ENCODE data around the gene METAP1. TPM values are rescaled to one million over a fixed set of nuclear protein-coding genes. Genes with fewer than 3 reads are reported as not detected.
A peak's percentile ranks its signal among the peaks of the same experiment; 100 is the strongest.
"Not testable (repeated sequence)": the region's sequence is repeated elsewhere in the genome, so short reads cannot be mapped to it uniquely, and the experiment has no call there.

The METAP1 gene
- total RNA-seq, 1 donor from 2014 or later, result 67.4 TPM

DNA sequence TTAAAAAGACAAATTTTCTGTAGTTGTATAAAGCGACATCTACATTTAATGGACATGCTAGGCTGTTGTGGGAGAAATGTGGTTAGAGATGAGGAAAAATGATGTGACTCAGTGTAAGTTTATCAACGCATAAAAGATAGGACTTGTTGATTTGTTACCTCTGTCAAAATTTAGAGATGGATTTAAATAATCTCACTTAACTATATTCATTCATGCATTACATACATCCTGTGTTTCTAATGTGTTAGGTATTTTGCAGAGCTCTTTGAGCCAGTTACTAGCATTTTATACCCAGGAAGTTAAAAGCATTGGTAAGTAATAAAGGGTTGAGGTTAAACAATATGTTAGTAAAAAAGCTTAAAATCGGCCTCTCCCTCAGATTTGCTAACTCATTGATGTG lies 34.3 kb downstream of the METAP1 start:
- intact Hi-C loops (cut with DNase I), result no loop called here
- no peak for ATAC-seq
- no peak for DNase-seq (ENCODE audit: missing footprints)

DNA sequence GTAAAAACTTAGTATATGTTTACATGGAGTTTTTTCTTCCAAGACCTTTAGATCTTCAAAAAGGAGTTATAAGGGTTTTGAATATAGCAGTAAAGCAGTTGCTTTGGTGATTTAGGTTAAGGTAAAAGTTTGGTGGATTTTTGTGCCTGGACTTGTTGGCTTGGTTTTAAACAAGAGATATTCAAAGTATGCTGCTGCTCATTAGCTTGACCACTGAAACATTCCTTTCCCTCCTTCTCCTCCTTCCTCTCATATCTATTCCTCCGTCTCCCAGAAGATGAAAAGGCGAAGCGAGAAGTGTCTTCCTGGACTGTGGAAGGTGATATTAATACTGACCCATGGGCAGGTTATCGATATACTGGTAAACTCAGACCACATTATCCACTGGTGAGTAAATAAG lies 38.4 kb downstream of the METAP1 start:
- no peak for ATAC-seq
- intact Hi-C loops (cut with DNase I), result no loop called here
- DNase-seq (ENCODE audit: missing footprints), result no peak

DNA sequence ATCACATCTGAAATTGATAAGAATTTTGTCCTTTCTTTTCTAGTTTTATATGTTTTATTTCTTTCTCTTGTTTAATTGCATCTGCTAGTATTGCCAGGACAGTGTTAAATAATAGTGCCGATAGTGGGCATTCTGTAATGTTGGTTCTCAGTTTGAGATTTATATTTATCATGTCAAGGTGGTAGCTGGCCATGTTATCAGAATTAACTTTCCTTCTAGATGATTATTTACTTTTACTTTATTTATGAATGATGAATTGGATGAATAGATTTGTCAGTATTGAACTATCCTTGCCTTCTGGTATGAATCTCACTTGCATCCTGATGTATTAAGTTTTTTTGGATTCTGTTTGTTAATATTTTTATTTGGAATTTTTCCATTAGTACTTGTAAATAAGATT lies 42.7 kb downstream of the METAP1 start:
- intact Hi-C loops (cut with DNase I), result no loop called here
- DNase-seq (ENCODE audit: missing footprints), result no peak

DNA sequence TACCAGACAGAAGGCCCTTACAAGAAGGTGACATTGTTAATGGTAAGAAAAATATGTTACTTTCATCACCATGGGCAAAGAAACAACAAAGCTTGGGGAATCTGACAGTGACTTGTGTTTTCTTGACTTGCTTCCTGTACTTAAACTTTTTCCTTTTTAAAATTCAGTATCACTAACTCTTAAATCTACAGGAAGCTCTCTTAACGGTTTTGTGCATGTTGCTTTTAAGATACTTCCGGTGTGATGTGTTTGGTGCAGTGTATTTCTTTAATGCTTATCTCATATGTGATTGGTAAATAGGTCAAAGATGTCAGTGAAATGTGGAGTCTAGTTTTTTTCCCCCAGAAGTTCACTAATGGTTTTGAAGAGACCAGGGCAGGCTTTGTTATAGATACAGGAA lies 47.8 kb downstream of the METAP1 start:
- no peak for ATAC-seq
- intact Hi-C loops (cut with DNase I), result no loop called here
- DNase-seq (ENCODE audit: missing footprints), result no peak

More for the DNA sequence above, 42.7 kb downstream of the METAP1 start:
- no peak for ATAC-seq

DNA sequence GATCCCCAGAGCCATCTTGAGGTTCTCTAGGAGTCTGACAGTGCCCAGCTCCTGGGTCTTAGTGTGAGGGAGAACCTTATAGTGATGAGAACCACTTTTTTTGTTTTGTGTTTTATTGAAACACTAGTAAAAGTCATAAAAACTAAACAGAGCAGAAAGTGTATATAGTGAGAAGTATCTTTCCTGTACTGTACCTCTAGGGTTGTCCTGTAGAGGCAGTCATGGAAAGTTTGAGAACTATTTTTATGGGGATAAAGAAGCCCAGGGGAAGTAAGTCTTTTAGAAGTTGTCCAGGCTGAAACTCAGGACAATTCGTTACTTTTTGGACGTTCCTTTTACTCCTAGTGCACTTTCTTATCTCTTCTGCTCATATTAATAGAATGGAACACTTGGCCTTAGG lies 52.2 kb downstream of the METAP1 start:
- ATAC-seq (no peak), DNase-seq (ENCODE audit: missing footprints) (no peak)
- intact Hi-C loops (cut with DNase I), result no loop called here

DNA sequence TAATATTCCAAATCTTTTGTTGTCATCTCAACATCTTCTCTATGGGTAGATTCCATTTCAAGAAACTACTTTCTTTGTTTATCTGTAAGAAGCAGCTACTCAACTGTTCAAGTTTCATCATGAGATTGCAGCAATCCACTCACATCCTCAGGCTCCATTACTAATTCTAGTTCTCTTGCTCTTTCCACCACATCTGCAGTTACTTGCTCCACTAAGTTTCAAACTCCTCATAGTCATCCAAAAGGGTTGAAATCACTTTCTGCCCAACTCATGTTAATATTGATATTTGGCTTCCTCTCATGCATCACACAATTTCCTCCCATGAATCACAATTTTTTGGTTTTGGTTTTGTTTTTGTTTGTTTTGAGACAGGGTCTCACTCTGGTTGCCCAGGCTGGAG lies 57.4 kb downstream of the METAP1 start:
- ATAC-seq, result no peak
- no peak for DNase-seq (ENCODE audit: missing footprints)
- intact Hi-C loops (cut with DNase I), result no loop called here

DNA sequence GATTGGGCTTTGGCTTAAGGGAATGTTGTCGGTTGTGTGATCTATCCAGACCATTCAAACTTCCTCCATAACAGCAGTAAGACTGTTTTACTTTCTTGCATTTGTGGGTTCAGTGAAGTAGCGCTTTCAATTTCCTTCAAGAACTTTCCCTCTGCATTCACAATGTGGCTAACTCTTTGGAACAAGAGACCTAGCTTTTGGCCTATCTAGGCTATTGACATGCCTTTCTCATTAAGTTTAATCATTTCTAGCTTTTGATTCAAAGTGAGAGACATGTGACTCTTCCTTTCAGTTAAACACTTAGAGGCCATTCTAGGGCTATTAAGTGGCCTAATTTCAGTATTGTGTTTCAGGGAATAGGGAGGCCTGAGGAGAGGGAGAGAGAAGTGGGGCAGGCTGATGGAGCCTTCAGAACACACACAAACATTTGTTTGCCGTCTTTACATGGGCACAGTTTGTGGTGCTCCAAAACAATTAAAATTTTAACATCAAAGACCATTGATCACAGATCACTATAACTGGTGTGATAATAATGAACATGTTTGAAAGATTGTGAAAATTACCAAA lies 59.0 kb downstream of the METAP1 start:
- no peak for ATAC-seq
- intact Hi-C loops (cut with DNase I), result no loop called here
- no peak for DNase-seq (ENCODE audit: missing footprints)

DNA sequence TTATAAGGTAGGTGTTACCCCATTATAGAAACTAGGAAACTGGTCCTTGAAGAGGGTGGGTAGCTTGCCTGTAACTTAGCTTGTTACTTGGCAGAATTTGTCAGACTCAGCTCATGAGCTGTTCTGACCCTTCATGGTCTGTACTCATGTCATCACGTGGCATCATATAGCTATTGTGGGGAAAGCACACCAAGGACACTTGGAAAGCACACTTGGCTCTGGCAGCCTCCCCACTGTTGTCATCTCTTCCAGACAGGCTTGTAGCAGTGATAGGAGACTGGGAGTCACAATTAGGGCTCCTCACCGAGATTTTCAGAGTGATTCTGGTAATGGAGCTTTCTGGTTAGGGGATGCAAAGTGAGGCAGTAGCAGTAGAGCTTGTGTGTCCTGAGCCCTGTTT lies 62.7 kb downstream of the METAP1 start:
- DNase-seq (ENCODE audit: missing footprints) (no peak), ATAC-seq (peak; percentile 67)
- intact Hi-C loops (cut with DNase I), result loop anchor here (5.0 kb wide), 2 partner anchors 46 to 131 kb away; partner anchors contain the start of gene EIF4E

DNA sequence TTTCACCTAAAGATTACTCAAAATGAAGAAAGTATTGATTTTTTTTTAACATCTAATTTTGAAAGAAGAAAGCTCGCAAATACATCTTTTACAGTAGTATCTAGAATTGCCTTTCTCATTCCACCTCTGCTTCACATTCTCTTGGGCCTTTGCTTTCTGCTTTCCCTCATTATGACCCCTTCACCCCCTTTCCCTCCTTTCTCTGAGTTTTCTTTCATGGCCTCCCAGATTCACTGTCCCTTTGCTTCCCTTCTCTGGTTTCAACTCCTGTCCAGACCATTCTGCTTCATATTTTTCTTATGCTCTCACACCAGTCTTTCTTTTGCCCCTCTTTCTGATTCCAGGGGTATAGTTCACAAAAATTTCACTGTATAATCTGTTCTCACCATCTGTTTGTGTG lies 64.0 kb downstream of the METAP1 start:
- no peak for ATAC-seq

DNA sequence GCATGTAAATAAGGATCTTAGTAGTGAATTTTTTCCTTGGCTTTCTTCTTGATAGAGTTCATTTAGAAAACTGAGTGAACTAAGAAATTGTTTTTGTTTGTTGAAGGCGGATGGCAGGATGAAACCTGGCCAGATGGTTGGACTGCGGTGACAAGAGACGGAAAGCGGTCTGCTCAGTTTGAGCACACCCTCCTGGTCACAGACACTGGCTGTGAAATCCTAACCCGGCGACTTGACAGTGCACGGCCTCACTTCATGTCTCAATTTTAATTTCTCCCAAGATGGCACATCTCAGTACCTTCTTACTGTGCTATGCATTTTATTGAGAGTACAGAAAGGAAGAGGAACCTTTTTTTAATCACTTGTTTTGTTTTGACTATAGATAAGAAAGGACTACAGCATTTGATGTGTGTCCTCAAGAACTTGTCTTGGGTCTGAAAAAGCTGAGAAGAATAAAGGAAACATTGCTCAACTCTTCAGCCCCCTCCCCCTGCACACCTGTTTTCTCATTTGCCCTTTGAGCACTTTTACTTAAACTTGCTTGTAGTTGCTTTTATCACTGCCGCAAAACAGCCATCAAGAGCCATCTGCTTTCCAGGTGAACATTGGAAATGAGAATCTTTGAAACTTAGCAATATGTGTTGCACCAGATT lies 65.7 kb downstream of the METAP1 start:
- ATAC-seq (no peak), DNase-seq (ENCODE audit: missing footprints) (no peak)
- intact Hi-C loops (cut with DNase I), result loop anchor here (2.0 kb wide), 1 partner anchor 28 kb away; the partner anchor contains the start of gene ADH5

More for the DNA sequence above, 64.0 kb downstream of the METAP1 start:
- intact Hi-C loops (cut with DNase I), result loop anchor here (5.0 kb wide), 2 partner anchors 47 to 132 kb away; partner anchors contain the start of gene EIF4E
- no peak for DNase-seq (ENCODE audit: missing footprints)

DNA sequence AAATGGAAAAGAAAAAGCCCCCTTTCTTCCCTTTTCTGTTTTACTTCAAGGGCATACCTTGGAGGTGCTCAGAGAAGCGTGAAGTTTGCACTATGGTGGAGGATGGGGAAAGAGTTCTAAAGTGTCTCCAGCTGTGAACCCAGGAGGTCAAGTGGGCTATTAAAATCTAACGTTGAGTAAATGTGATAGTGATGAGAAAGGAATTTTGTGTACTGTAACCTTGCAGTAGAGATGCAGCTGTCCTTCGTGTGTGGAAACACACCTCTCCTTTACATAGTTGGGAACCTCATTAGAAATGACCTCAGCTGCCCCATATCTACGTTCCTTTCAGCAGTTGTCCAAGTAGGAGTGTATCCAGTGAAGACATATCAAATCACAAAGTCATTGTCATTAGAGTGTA lies 66.6 kb downstream of the METAP1 start:
- ATAC-seq (peak; percentile 68), DNase-seq (ENCODE audit: missing footprints) (no peak)
- intact Hi-C loops (cut with DNase I), result no loop called here

DNA sequence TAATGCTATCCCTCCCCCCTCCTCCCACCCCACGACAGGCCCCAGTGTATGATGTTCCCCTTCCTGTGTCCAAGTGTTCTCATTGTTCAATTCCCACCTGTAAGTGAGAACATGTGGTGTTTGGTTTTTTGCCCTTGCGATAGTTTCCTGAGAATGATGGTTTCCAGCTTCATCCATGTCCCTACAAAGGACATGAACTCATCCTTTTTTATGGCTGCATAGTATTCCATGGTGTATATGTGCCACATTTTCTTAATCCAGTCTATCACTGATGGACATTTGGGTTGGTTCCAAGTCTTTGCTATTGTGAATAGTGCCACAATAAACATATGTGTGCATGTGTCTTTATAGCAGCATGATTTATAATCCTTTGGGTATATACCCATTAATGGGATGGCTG lies 70.0 kb downstream of the METAP1 start:
- intact Hi-C loops (cut with DNase I); DNase-seq (ENCODE audit: missing footprints); ATAC-seq: not testable (repeated sequence)

DNA sequence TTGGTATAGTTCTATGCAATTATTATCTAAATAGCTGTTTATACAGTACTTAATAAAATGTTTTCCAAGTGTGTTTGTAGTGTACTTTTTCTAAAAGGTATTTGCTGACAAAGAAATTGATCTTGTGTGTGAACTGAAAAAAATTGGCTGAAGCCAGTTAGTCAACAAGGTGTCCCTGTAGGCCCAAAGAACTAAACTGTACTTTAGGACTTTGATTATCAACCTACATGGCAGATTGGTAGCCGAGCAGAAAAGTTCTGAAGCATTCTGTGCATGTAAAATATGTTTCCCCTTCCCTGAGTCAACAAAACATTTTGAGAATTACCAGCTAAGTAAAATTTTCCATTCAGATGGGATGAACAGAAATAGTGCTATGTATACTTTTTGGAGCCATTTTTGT lies 72.1 kb downstream of the METAP1 start:
- DNase-seq (ENCODE audit: missing footprints) (no peak), ATAC-seq (no peak)
- intact Hi-C loops (cut with DNase I), result no loop called here

DNA sequence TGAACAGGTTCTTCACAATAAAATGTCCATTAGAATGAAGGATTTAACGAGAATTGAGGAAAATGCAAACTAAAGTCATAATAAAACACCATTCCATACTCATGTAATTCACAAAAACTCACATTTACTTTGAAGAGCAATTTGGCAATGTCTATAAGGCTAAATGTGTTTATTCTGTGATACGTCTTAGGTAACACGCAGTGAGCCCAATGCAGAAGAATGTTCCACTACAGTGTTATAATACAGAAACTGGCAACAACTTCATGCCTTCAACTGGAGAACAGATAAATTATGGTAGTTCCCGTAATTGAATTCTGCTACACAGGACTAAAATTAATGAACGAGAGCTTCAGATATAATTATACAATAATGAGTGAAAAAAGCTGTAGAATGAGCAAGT lies 75.6 kb downstream of the METAP1 start:
- no peak for ATAC-seq
- no peak for DNase-seq (ENCODE audit: missing footprints)

DNA sequence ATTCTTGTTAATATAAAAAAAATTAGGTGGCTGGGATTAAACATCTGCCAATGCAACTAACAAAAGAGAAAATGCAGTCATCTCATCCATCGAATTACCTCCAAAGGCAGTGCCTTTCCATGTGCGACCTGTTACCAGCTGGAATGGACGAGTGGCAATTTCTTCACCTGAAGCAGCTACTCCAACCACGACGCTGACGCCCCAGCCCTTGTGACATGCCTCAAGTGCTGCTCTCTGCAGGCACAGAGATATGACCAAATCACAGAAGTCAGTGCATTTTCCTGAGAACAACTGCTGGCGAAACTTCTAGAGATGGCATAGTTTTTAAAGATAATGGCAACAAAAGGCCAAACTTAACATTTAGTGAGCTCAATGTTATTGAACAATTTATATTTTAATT lies 79.3 kb downstream of the METAP1 start:
- ATAC-seq, result no peak
- intact Hi-C loops (cut with DNase I), result no loop called here
- no peak for DNase-seq (ENCODE audit: missing footprints)

More for the DNA sequence above, 75.6 kb downstream of the METAP1 start:
- intact Hi-C loops (cut with DNase I), result no loop called here

DNA sequence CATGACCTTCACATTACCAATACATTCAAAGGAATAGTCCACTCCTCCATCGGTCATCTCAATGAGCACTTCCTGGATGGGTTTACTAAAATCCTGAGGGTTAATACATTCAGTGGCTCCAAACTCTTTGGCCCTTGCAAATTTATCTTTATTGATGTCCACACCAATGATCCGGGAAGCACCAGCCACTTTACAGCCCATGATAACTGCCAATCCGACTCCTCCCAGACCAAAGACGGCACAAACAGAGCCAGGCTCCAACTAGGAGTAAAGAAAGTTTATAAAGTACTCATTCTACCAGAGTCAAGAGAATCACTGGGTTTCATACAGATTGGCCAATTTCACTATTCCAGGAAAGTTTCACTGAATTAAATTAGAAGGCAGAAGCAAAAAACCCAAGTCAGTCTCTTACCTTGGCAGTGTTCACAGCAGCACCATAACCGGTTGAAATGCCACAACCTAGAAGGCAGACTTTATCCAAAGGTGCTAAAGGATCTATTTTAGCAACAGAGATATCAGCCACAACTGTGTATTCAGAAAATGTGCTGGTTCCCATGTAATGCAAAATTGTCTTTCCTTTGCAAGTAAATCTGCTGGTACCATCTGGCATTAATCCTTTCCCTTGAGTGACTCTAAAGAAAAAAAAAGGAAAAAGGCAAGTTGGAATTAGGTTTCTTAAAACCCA lies 80.9 kb downstream of the METAP1 start:
- intact Hi-C loops (cut with DNase I), result no loop called here
- no peak for ATAC-seq
- DNase-seq (ENCODE audit: missing footprints), result no peak

DNA sequence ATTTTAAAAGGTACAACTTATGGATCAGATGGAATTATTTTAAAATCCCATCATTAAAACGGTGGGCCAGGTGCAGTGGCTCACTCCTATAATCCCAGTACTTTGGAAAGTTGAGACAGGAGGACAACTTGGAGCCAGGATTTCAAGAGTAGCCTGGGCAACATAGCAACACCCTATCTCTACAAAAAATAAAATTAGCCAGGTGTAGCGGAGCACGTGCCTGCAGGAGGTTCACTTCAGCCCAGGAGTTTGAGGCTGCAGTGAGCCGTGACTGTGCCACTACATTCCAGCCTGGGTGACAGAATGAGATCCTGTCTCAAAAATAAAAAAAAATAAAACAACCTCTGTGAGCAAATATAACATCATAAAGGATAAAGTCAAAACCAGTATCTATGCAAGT lies 81.7 kb downstream of the METAP1 start:
- intact Hi-C loops (cut with DNase I), result no loop called here
- ATAC-seq, result no peak

DNA sequence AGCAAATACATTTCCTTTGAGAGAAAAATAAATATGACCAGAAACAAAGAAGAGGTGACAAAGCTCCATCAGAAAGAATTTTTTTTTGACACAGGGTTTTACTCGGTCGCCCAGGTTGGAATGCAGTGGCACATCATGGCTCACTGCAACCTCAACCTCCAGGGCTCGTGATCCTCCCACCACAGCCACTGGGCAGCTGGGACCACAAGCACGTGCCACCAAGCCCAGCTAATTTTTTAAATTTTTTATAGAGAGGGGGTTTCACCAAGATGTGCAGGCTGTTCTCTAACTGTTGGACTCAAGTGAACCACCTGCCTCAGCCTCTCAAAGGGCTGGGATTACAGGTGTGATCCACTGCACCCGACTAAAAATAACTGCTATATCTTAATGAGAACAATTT lies 82.8 kb downstream of the METAP1 start:
- DNase-seq (ENCODE audit: missing footprints) (no peak), ATAC-seq (no peak)
- intact Hi-C loops (cut with DNase I), result no loop called here

More for the DNA sequence above, 81.7 kb downstream of the METAP1 start:
- no peak for DNase-seq (ENCODE audit: missing footprints)

DNA sequence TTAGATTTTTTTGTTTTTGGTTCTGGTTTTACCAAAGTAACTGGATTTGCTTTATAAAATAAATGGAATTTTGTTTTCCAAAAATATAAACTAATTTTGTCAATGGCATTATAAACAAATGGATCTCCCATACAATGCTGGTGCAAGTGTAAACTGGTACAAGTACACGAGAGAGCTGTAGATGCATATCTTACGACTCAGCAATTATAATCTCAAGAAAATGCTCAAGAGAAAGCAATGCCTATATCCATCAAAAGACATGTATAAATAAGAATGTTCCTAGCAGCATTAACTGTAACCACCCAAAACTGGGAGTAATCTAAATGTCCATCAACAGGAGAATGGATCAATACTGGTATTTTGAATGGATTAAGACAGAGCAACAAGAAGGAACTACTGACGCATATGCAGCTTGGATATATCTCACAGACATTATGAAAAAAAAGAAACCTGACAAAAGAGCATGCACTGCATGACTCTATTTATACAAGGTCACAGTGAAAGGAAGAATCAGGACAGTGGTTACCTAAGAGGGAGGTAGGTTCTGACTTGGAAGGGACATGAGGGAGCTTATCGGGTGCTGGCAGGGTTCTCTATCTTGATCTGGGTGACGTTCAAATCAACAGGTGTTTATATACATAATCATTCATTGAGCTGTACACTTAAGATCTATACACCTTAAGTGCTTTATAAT lies 83.6 kb downstream of the METAP1 start:
- intact Hi-C loops (cut with DNase I), result no loop called here
- DNase-seq (ENCODE audit: missing footprints), result no peak
- no peak for ATAC-seq

All from Right ventricle myocardium inferior (tissue), 1 donor.